Amniotic epithelial cell (primary cell): ENCODE results near the gene RUBCN.
"Not testable (repeated sequence)": the region's sequence is repeated elsewhere in the genome, so short reads cannot be mapped to it uniquely, and the experiment has no call there.

Experiments used
- DNase-seq: peaks from one replicate; pipeline ENCODE4 v3.0.0-alpha.2; 2010; ENCODE audit warnings: low read depth

The RUBCN gene

GRCh38 chr3:197734667-197735318 lies 1.9 kb downstream of the RUBCN start:
- DNase-seq, result no peak

GRCh38 chr3:197733042-197733441 lies 3.7 kb downstream of the RUBCN start:
- DNase-seq, result no peak

- not testable (repeated sequence) for DNase-seq
These were observed 5.2 kb downstream of the RUBCN start for GRCh38 chr3:197731483-197731882.

- not testable (repeated sequence) for DNase-seq
These were observed 5.9 kb downstream of the RUBCN start for GRCh38 chr3:197730770-197731169.

GRCh38 chr3:197730200-197730599 lies 6.5 kb downstream of the RUBCN start:
- peak; percentile 82 for DNase-seq

- no peak for DNase-seq
These were observed 8.2 kb downstream of the RUBCN start for GRCh38 chr3:197728487-197728886.

- not testable (repeated sequence) for DNase-seq
These were observed 8.8 kb downstream of the RUBCN start for GRCh38 chr3:197727878-197728277.

GRCh38 chr3:197722734-197723133 lies 14.0 kb downstream of the RUBCN start:
- DNase-seq, result no peak

- no peak for DNase-seq
These were observed 16.0 kb downstream of the RUBCN start for GRCh38 chr3:197720694-197721093.

GRCh38 chr3:197718891-197719290 lies 17.8 kb downstream of the RUBCN start:
- peak; percentile 84 for DNase-seq

- no peak for DNase-seq
These were observed 22.5 kb downstream of the RUBCN start for GRCh38 chr3:197714251-197714650.

- no peak for DNase-seq
These were observed 23.3 kb downstream of the RUBCN start for GRCh38 chr3:197713477-197713822.

GRCh38 chr3:197711973-197712707 lies 24.6 kb downstream of the RUBCN start:
- DNase-seq, result peak; percentile 97

- DNase-seq, result not testable (repeated sequence)
These were observed 25.7 kb downstream of the RUBCN start for GRCh38 chr3:197710965-197711364.

GRCh38 chr3:197709135-197709534 lies 27.6 kb downstream of the RUBCN start:
- DNase-seq, result no peak

GRCh38 chr3:197706658-197707057 lies 30.0 kb downstream of the RUBCN start:
- no peak for DNase-seq

GRCh38 chr3:197701841-197702240 lies 34.9 kb downstream of the RUBCN start:
- DNase-seq, result no peak

GRCh38 chr3:197700095-197700494 lies 36.6 kb downstream of the RUBCN start:
- peak; percentile 57 for DNase-seq

GRCh38 chr3:197697355-197697754 lies 39.3 kb downstream of the RUBCN start:
- no peak for DNase-seq

- no peak for DNase-seq
These were observed 42.5 kb downstream of the RUBCN start for GRCh38 chr3:197694251-197694650.

- peak; percentile 83 for DNase-seq
These were observed 44.1 kb downstream of the RUBCN start for GRCh38 chr3:197692641-197693040.

- no peak for DNase-seq
These were observed 46.0 kb downstream of the RUBCN start for GRCh38 chr3:197690754-197691153.

- DNase-seq, result no peak
These were observed 49.1 kb downstream of the RUBCN start for GRCh38 chr3:197687570-197687969.

- DNase-seq, result no peak
These were observed 49.8 kb downstream of the RUBCN start for GRCh38 chr3:197686899-197687298.
